ENCODE measurements around the gene LAPTM5.

GRCh38 chr1:30755746-30756145 lies 1.8 kb downstream of the LAPTM5 start:
- TF ChIP-seq TAF1 (IDR thresholded peaks at IDR 0.05; ENCODE audit: borderline replicate concordance, low read depth, low read length) (no peak), POLR2A (IDR thresholded peaks at IDR 0.05; ENCODE audit: low read depth, low read length) (no peak; the same call in none of the 2 replicates)
